ENCODE data around the gene PRTN3.
A peak's percentile ranks its signal among the peaks of the same experiment; 100 is the strongest.
"Not testable (repeated sequence)": the region's sequence is repeated elsewhere in the genome, so short reads cannot be mapped to it uniquely, and the experiment has no call there.

The PRTN3 gene

GRCh38 chr19:868458-869244, 27.9 kb downstream of the PRTN3 start:
- no peak for DNase-seq

- DNase-seq: peak; percentile 97
These were observed 28.7 kb downstream of the PRTN3 start for GRCh38 chr19:869245-870177.

- no peak for DNase-seq
These were observed 29.5 kb downstream of the PRTN3 start for GRCh38 chr19:870314-870713.

DNA sequence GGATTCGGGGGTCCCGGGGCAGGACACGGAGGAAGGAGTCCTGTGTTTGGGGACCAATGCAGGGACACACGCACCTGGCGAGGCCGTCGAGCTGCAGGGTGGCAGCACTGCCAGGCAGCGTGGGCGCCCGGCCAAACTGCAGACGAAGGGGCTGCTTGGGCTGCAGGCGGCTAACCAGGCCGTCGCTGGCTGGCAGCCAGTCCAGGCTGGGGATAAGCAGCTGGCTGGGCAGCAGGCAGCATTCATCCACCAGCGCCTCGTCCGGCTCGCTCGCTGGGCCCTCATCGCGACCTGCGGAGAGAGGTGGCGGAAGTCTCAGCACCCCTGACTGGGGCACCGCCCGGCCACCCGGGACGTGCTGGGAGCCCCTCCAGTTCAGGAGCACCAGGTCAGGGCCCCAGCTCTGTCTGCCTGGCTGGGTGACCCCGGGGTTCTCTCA, 30.2 kb downstream of the PRTN3 start:
- DNase-seq: no peak

DNA sequence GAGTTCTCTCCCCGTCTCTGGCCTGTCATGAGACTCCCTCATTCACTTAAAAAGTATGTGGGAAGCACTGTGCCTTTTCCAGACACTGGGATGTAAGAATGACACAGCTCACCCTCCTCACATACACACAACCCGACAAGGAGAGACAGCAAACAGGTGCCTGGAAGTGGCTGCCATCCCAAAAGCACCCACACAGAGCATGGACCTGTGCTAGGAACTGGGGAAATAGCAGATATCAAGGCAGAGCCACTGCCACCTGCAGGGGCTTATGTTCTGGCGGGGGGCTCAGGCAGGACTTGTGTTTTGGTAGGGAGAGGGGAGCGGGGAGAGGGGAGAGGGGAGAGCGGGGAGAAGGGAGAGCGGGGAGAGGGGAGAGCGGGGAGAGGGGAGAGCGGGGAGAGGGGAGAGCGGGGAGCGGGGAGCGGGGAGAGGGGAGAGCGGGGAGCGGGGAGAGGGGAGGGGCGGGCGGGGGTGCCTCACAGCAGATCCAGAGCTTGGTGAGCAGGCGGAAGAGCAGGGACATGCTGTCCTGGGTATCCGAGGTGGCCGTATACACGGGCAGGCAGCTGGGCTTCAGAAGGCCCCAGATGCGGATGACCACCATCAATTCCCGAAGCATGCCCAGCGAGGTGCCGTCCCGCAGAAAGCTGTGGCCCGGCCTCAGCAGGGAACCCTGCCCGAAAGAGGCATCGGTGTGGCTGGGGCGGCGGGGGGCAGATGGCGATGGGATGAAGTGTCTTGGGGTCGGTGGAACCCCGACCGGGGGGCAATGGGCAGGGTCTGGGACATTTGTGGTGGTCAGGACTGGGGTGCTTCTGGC, 30.9 kb downstream of the PRTN3 start:
- no peak for DNase-seq

GRCh38 chr19:872266-872951, 31.6 kb downstream of the PRTN3 start:
- DNase-seq: peak; percentile 79

GRCh38 chr19:873084-873483, 32.3 kb downstream of the PRTN3 start:
- DNase-seq: peak; percentile 73

DNA sequence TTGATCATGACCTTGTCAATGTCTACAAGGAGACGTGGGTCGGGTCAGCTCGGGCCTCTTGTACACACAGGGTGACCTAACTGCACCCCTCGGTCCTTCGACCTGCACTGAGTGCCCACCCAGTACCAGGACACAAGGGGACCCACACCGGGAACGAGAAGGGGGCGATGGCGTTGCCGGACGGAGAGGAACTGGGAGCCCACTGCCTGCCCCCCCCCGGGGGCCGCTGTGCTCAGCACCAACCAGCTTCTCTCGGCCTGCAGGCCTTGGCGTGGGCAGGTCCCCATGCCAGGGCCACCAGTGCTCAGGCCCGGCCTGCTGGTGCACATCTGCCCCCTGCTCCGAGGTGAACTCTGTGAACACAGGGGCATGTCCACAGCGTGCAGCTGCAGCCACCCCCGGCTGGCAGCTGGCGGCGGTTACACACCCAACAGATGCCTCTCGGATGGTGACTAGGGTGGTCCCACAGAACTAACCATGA, 32.8 kb downstream of the PRTN3 start:
- DNase-seq: no peak

DNA sequence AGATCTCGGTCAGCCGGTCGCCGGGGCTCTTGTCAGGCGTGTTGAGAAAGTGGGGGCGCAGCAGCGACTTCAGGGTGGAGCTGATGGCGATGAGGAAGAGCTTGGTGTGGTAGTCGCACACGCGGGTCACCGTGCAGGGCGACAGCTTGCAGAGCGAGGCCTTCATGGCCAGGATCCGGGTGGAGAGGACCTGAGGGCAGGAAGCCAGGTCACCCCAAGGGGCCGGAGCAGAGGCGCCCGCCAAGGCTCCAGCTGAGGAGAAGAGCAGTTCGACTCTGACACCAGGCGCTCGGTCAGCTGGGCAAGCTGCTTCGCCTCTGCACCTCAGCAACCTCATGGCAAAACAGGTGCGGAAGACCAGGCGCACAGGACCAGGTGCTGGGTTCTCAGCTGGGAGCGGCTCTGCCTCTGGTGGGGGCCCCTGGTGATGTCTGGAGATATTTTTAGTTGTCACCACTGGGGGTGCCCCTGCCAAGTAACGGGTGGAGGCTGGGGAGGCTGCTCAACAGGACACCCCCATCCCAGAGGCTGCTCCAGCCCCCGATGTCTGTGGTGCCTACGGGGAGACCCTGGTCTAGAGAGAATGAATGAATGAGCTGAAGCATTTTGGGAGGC, 34.6 kb downstream of the PRTN3 start:
- DNase-seq: no peak

GRCh38 chr19:876089-876488, 35.3 kb downstream of the PRTN3 start:
- DNase-seq: no peak

- DNase-seq: no peak
These were observed 36.0 kb downstream of the PRTN3 start for GRCh38 chr19:876780-877314.

GRCh38 chr19:877992-878660, 37.3 kb downstream of the PRTN3 start:
- DNase-seq: not testable (repeated sequence)

DNA sequence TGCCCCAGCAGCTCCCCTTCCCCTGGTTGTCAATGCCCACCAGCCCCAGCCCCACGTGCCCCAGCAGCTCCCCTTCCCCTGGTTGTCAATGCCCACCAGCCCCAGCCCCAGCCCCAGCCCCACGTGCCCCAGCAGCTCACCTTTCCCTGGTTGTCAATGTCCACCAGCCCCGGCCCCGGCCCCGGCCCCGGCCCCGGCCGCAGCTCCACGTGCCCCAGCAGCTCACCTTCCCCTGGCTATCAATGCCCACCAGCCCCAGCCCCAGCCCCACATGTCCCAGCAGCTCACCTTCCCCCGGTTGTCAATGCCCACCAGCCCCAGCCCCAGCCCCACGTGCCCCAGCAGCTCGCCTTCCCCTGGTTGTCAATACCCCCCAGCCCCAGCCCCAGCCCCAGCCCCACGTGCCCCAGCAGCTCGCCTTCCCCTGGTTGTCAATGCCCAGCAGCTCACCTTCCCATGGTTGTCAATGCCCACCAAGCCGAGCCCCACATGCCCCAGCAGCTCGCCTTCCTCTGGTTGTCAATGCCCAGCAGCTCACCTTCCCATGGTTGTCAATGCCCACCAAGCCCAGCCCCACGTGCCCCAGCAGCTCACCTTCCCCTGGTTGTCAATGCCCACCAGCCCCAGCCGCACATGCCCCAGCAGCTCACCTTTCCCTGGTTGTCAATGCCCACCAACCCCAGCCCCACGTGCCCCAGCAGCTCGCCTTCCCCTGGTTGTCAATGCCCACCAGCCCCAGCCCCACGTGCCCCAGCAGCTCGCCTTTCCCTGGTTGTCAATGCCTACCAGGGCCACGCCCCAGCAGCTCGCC, 38.2 kb downstream of the PRTN3 start:
- not testable (repeated sequence) for DNase-seq

DNA sequence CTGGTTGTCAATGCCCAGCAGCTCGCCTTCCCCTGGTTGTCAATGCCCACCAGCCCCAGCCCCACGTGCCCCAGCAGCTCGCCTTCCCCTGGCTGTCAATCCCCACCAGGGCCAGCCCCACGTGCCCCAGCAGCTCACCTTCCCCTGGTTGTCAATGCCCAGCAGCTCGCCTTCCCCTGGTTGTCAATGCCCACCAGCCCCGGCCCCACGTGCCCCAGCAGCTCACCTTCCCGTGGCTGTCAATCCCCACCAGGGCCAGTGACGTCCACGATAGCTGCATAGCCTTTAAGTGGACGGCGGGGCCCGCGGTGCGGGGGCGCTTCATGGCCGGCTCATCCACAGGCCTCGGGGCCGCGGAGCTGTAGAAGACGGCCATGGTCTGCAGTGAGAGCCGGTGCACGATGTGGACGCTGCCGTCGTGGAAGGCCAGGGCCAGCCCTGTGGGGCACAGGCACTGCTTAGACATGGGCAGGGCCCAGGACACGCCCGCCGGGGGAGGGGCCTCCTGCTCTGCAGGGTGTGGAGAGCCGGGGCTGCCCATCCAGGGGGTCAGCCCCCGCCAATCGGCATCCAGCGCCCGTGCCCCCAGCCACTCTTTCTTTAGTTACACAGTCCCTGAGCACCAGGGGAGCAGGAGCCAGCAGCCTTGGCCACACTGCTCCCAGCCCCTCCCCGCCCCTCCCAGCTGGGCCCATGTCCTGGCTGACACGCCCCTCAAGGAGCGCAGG, 39.1 kb downstream of the PRTN3 start:
- no peak for DNase-seq

GRCh38 chr19:881385-882071, 40.7 kb downstream of the PRTN3 start:
- no peak for DNase-seq

DNA sequence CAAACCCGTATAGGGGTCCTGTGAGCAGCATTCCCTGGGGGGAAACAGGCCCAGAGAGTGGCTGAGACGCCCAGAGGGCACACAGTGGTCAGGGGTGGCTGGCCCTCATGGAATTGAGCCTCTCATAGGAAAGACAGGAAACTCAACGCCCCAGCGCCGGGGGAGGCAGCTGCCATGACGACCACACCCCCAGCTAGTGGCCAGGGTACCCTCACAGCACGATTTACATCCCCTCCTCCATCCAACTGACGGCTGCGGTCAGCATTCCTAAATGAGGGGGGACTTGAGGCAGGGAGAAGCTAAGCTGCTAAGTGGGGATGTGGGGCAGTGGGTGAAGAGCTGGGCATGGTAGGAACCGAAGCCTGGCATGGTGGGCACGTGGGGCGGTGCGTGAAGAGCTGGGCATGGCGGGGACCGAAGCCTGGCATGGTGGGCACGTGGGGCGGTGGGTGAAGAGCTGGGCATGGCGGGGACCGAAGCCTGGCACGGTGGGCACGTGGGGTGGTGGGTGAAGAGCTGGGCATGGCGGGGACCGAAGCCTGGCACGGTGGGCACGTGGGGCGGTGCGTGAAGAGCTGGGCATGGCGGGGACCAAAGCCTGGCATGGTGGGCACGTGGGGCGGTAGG, 42.2 kb downstream of the PRTN3 start:
- DNase-seq: no peak

DNA sequence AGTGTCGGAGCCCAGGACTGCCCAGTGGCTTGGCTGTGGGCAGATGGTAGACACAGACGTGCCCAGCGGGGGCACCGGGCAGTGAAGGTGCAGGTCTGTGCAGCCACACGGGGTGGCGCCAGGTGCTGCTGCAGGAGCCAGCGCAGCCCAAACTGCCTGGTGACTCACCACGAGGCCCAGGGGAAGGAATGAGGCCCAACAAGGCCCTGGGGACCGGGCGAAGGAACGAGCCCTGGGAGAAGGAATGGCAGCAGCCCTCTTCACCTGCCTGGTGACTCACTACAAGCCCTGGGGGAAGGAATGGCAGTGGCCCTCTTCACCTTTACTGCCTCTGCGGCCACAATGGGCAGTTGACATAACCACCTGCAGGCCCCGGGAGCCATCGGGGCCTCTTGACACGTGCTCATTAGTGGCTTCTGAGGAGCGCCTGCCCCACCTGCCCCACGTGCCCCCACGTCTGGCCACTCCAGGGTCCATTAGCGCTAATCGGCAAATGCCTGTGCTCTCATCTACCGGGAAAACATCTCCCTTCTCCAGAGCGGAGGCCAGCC, 42.9 kb downstream of the PRTN3 start:
- DNase-seq: no peak
